Peyer's patch (tissue), 4 donors: Measurements from ENCODE around the gene GSKIP.

Experiments used
- CTCF ChIP-seq, 6 experiments: fragments of 450-650 bp in 4 of 6; fragments of 200-600 bp in 2 of 6; sonication (generic) in 1 of 6; IDR thresholded peaks; one replicate each; pipeline ENCODE4 v1.5.1; 2017 to 2019; ENCODE audit warnings: antibody characterized with exemption in 6 of 6, mild to moderate bottlenecking in 3 of 6, moderate library complexity in 1 of 6
- POLR2A ChIP-seq, 2 donors: fragments of 450-650 bp; IDR thresholded peaks; one replicate each; pipeline ENCODE4 v1.5.1; 2017; ENCODE audit warnings: antibody characterized with exemption in 2 of 2, mild to moderate bottlenecking in 2 of 2, moderate library complexity in 2 of 2

DNA sequence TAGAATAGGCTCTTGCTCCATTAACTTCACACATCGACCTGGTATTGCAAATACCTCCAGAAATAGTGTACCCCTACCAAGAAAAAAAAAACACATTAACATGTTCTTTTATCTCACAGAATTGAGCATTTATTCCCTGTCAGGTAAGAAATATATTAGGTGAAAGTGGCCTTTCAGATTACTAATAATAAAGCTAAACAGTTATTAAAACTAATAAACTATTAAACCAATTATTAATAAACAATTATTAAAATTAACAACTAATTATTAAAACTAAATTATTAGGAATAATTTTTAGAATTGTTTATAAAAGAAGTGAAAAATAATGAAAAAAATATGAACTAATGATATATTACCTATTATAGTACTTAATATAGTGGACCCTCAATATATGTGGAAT is 21.4 kb downstream of the GSKIP start:
- TF ChIP-seq CTCF (IDR thresholded peaks at IDR 0.05) (no peak), POLR2A (IDR thresholded peaks at IDR 0.05) (no peak)
